Body of pancreas (tissue), 4 donors: ENCODE measurements around the gene FAM237A. TPM values are rescaled to one million over a fixed set of nuclear protein-coding genes. Genes with fewer than 3 reads are reported as not detected.
A peak's percentile ranks its signal among the peaks of the same experiment; 100 is the strongest.

Experiments
- ATAC-seq: fragments of 150-250 bp; one replicate; pipeline ENCODE4 v1.9.1; 2016
- DNase-seq, 4 donors: peaks; one replicate each; pipeline ENCODE4 v3.0.0-alpha.2; 2019
- H3K27ac ChIP-seq, 4 donors: fragments of 200-600 bp; sonication (generic); 1 replicate in 3 of 4; 2 replicates in 1 of 4; pipeline versions ENCODE4 v1.5.1 to v1.6.1; 2016 to 2019; ENCODE audit warnings: mild to moderate bottlenecking in 1 of 4, mixed read lengths in 1 of 4, moderate library complexity in 1 of 4
- H3K27me3 ChIP-seq, 2 donors: fragments of 200-600 bp; sonication (generic); one replicate each; pipeline ENCODE4 v1.6.0; 2016; ENCODE audit warnings: mild to moderate bottlenecking in 1 of 2
- H3K36me3 ChIP-seq, 2 donors: fragments of 200-600 bp; sonication (generic); replicated peaks in 1 of 2; 2 replicates each; pipeline ENCODE4 v1.5.1; 2016; ENCODE audit warnings: low read depth in 2 of 2; ENCODE audit not compliant: insufficient read depth in 1 of 2
- H3K4me1 ChIP-seq: fragments of 200-600 bp; sonication (generic); one replicate; pipeline ENCODE4 v1.6.0; 2016
- H3K4me3 ChIP-seq, 2 donors: fragments of 200-600 bp; sonication (generic); 1 replicate in 1 of 2; 2 replicates in 1 of 2; pipeline ENCODE4 v1.5.1; 2016 to 2019
- H3K9me3 ChIP-seq, 3 donors: fragments of 200-600 bp; sonication (generic); 1 replicate in 2 of 3; 2 replicates in 1 of 3; pipeline ENCODE4 v1.5.1; 2016
- CTCF ChIP-seq, 7 experiments: fragments of 450-650 bp in 4 of 7; fragments of 200-600 bp in 3 of 7; sonication (generic) in 3 of 7; IDR thresholded peaks; one replicate each; pipeline ENCODE4 v1.5.1; 2016 to 2019; ENCODE audit warnings: antibody characterized with exemption in 7 of 7
- POLR2A ChIP-seq, 3 donors: fragments of 450-650 bp; IDR thresholded peaks; one replicate each; pipeline ENCODE4 v1.6.1; 2016; ENCODE audit warnings: antibody characterized with exemption in 3 of 3, mild to moderate bottlenecking in 2 of 3
- WGBS, 2 donors: methylation state at CpG; one replicate each; pipeline ENCODE4 v1.1.5; 2017; 5-methylcytosine and 5-hydroxymethylcytosine counted together
- intact Hi-C: fragments of 100-400 bp; cut with DNase I; formaldehyde crosslinking; loops from one replicate; pipeline ENCODE4 v1.15.1; 2023
- total RNA-seq, 2 donors: library from RNA; depleted of rRNA; stranded (reverse); fragments of >200 nt; gene quantifications; one replicate each; pipeline ENCODE4 v1.1.0, GENCODE V29; 2016

Gene FAM237A
- total RNA-seq, result not detected

- ATAC-seq (peak; percentile 47), DNase-seq (peak; percentile 19 to 50 (median 31))
- intact Hi-C loops, result no loop called here
- WGBS, 2 donors, result 3 to 6% methylated on average over 48 to 51 of the region's 56 CpGs
- no peak within 1 kb of the TSS for H3K4me3 ChIP-seq
- H3K27me3 ChIP-seq, result peaks cover 0 to 17% of the 10 kb centered on the region in 2 donors
- H3K9me3 ChIP-seq, result no peaks in the 10 kb centered on the region
- peaks cover 8% of the 10 kb centered on the region for H3K4me1 ChIP-seq
- TF ChIP-seq POLR2A (IDR thresholded peaks at IDR 0.05) (no peak), CTCF (IDR thresholded peaks at IDR 0.05) (no peak)
- no peaks in the 10 kb centered on the region for H3K36me3 ChIP-seq
- no peak within 1 kb of the TSS for H3K27ac ChIP-seq
These were observed at the start of gene FAM237A for GRCh38 chr2:206642075-206643025. Gene FAM237A (plus strand): TSS chr2:206642487. CDS start chr2:206644237, 1,750 bp downstream.

GRCh38 chr2:206597717-206598218, 44.5 kb upstream of the FAM237A start:
- Histone ChIP-seq H3K27ac (no peak overlapping the region), H3K36me3 (no peaks in the 10 kb centered on the region), H3K9me3 (no peaks in the 10 kb centered on the region), H3K27me3 (no peaks in the 10 kb centered on the region), H3K4me3 (no peak overlapping the region), H3K4me1 (no peaks in the 10 kb centered on the region)
- no peak for TF ChIP-seq POLR2A (IDR thresholded peaks at IDR 0.05)
- no peak for TF ChIP-seq CTCF (IDR thresholded peaks at IDR 0.05)
- WGBS, 2 donors, result 83 to 87% methylated on average over 3 of the region's 3 CpGs
- no peak for ATAC-seq
- DNase-seq, result no peak
- intact Hi-C loops, result no loop called here

- WGBS, 2 donors, result 62 to 73% methylated on average over 3 of the region's 3 CpGs
- Histone ChIP-seq H3K4me3 (no peak overlapping the region), H3K4me1 (no peaks in the 10 kb centered on the region), H3K27me3 (no peaks in the 10 kb centered on the region), H3K36me3 (no peaks in the 10 kb centered on the region), H3K9me3 (no peaks in the 10 kb centered on the region), H3K27ac (no peak overlapping the region)
- intact Hi-C loops, result no loop called here
- ATAC-seq (no peak), DNase-seq (no peak)
- TF ChIP-seq CTCF (IDR thresholded peaks at IDR 0.05), result no peak
- no peak for TF ChIP-seq POLR2A (IDR thresholded peaks at IDR 0.05)
These were observed 39.0 kb upstream of the FAM237A start for GRCh38 chr2:206603243-206603642.

- DNase-seq (no peak), ATAC-seq (no peak)
- Histone ChIP-seq H3K27me3 (no peaks in the 10 kb centered on the region), H3K4me3 (no peak overlapping the region), H3K4me1 (no peaks in the 10 kb centered on the region), H3K36me3 (no peaks in the 10 kb centered on the region), H3K9me3 (no peaks in the 10 kb centered on the region), H3K27ac (no peak overlapping the region)
- no peak for TF ChIP-seq CTCF (IDR thresholded peaks at IDR 0.05)
- intact Hi-C loops, result no loop called here
- WGBS, 2 donors, result 21 to 25% methylated on average over 1 of the region's 1 CpG
These were observed 31.8 kb upstream of the FAM237A start for GRCh38 chr2:206610451-206610850.
